ENCODE data around the gene CEP78. TPM values are rescaled to one million over a fixed set of nuclear protein-coding genes. Genes with fewer than 3 reads are reported as not detected.

Gene CEP78
- total and polyA plus RNA-seq, 2 donors from 2014 or later: 7.5 to 8.9 TPM

DNA sequence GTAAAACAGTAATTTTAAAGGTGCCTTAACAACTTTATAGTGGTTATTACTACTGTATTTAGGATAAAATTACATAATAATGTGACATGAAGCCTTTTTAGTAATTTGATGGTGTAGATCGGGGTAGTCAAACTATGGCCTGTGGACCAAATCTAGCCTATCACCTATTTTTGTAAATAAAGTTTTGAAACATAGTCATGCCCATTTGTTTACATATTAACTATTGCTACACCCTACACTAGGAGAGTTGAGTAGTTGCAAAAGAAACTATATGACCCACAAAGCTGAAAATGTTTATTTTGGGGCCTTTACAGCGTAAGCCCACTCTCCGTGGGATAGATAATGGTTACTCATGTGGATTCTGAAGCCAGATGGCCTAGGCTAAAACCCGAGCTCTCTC is 6.2 kb downstream of the CEP78 start:
- Histone ChIP-seq H3K9me3 (ENCODE audit: control insufficient read depth in 2 of 3, insufficient read depth in 1 of 3, low read length in 3 of 3) (no peaks in the 10 kb centered on the region), H3K9ac (ENCODE audit: low read length in 3 of 3) (no peak overlapping the region), H3K36me3 (ENCODE audit: control insufficient read depth in 2 of 3, insufficient read depth in 3 of 3, low read length in 3 of 3) (no peaks in the 10 kb centered on the region), H3K27ac (ENCODE audit: low read depth in 2 of 2, low read length in 2 of 2) (no peak overlapping the region), H3K4me3 (ENCODE audit: low read length in 3 of 3) (no peak overlapping the region), H3K27me3 (ENCODE audit: control insufficient read depth, insufficient read depth, low read length) (no peaks in the 10 kb centered on the region), H3K4me1 (ENCODE audit: control insufficient read depth in 2 of 3, insufficient read depth in 2 of 3, low read depth in 1 of 3, low read length in 3 of 3) (no peaks in the 10 kb centered on the region)
- FAIRE-seq (no peak), DNase-seq (no peak)
- TF ChIP-seq, protein P1, sequence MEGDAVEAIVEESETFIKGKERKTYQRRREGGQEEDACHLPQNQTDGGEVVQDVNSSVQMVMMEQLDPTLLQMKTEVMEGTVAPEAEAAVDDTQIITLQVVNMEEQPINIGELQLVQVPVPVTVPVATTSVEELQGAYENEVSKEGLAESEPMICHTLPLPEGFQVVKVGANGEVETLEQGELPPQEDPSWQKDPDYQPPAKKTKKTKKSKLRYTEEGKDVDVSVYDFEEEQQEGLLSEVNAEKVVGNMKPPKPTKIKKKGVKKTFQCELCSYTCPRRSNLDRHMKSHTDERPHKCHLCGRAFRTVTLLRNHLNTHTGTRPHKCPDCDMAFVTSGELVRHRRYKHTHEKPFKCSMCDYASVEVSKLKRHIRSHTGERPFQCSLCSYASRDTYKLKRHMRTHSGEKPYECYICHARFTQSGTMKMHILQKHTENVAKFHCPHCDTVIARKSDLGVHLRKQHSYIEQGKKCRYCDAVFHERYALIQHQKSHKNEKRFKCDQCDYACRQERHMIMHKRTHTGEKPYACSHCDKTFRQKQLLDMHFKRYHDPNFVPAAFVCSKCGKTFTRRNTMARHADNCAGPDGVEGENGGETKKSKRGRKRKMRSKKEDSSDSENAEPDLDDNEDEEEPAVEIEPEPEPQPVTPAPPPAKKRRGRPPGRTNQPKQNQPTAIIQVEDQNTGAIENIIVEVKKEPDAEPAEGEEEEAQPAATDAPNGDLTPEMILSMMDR (IDR thresholded peaks at IDR 0.05; ENCODE audit: borderline replicate concordance, extremely low read depth, insufficient read depth): no peak
- intact Hi-C loops (cut with DNase I): no loop called here

DNA sequence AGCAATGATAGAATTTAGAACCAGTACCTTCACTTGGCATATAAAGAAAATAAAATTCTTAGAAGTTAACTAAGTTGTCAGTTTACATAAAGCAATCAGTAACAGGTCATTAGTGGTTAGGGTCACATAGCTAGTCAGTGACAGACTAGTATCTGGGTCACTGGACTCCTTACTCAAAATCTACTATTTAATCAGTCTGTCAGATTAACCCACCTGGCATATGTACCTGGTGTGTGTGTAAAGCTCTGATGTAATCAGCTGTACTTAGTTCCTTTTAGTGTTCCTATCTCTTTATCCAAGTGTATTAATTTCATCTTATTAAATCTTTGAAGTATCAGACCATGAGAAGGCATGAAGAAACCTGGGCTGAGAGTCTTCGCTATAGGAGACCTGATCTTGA is 7.3 kb downstream of the CEP78 start:
- intact Hi-C loops (cut with DNase I): no loop called here
- no peaks in the 10 kb centered on the region for H3K9me3 ChIP-seq (ENCODE audit: control insufficient read depth in 2 of 3, insufficient read depth in 1 of 3, low read length in 3 of 3)
- DNase-seq (no peak), FAIRE-seq (no peak)
- no peaks in the 10 kb centered on the region for H3K27me3 ChIP-seq (ENCODE audit: control insufficient read depth, insufficient read depth, low read length)
- H3K27ac ChIP-seq (ENCODE audit: low read depth in 2 of 2, low read length in 2 of 2): no peak overlapping the region
- H3K9ac ChIP-seq (ENCODE audit: low read length in 3 of 3): no peak overlapping the region
- no peaks in the 10 kb centered on the region for H3K36me3 ChIP-seq (ENCODE audit: control insufficient read depth in 2 of 3, insufficient read depth in 3 of 3, low read length in 3 of 3)
- no peaks in the 10 kb centered on the region for H3K4me1 ChIP-seq (ENCODE audit: control insufficient read depth in 2 of 3, insufficient read depth in 2 of 3, low read depth in 1 of 3, low read length in 3 of 3)
- TF ChIP-seq, protein P1 (IDR thresholded peaks at IDR 0.05; ENCODE audit: borderline replicate concordance, extremely low read depth, insufficient read depth): no peak
- H3K4me3 ChIP-seq (ENCODE audit: low read length in 3 of 3): no peak overlapping the region

DNA sequence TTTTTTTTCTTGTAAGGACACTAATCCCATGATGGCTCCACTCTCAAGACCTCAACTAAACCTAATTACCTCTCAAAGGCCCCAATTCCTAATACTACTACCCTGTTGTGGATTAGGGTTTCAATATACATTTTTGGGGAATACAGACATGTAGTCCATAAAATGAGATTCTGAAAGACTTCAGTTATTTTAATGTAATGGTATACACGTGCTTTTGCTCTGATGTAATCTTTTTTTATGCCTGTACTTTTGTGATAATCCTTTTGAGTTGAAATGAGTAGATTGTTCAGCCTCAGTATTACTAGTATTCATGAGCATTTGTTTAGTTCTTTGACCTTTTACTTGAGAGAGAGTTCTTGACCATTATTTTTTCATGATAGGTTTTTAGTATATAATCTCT is 9.5 kb downstream of the CEP78 start:
- no peaks in the 10 kb centered on the region for H3K27me3 ChIP-seq (ENCODE audit: control insufficient read depth, insufficient read depth, low read length)
- H3K9ac ChIP-seq (ENCODE audit: low read length in 3 of 3): no peak overlapping the region
- no peak for DNase-seq
- intact Hi-C loops (cut with DNase I): no loop called here
- no peak overlapping the region for H3K4me3 ChIP-seq (ENCODE audit: low read length in 3 of 3)
- no peak for FAIRE-seq
- no peaks in the 10 kb centered on the region for H3K36me3 ChIP-seq (ENCODE audit: control insufficient read depth in 2 of 3, insufficient read depth in 3 of 3, low read length in 3 of 3)
- no peaks in the 10 kb centered on the region for H3K9me3 ChIP-seq (ENCODE audit: control insufficient read depth in 2 of 3, insufficient read depth in 1 of 3, low read length in 3 of 3)
- H3K27ac ChIP-seq (ENCODE audit: low read depth in 2 of 2, low read length in 2 of 2): no peak overlapping the region
- no peaks in the 10 kb centered on the region for H3K4me1 ChIP-seq (ENCODE audit: control insufficient read depth in 2 of 3, insufficient read depth in 2 of 3, low read depth in 1 of 3, low read length in 3 of 3)
- TF ChIP-seq, protein P1 (IDR thresholded peaks at IDR 0.05; ENCODE audit: borderline replicate concordance, extremely low read depth, insufficient read depth): no peak

DNA sequence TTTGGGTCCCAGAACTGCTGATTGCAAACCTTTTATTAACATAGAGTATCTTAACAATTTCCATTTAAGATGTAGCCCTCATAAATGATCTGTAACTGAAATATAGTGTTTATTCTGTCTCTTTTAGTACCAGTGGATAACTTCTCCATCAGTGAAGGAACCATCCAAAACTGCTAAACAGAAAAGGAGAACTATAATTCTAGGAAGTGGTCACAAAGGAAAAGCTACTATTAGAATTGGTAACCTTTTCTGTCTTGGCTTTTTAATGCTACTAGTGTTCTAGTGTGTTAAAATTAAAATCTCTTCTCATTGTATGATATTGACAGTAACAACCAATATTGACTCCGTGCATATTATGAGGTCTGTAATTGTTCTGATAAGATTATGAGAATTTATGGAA is 12.8 kb downstream of the CEP78 start:
- H3K4me3 ChIP-seq (ENCODE audit: low read length in 3 of 3): no peak overlapping the region
- FAIRE-seq: no peak
- H3K9me3 ChIP-seq (ENCODE audit: control insufficient read depth in 2 of 3, insufficient read depth in 1 of 3, low read length in 3 of 3): no peaks in the 10 kb centered on the region
- no peaks in the 10 kb centered on the region for H3K4me1 ChIP-seq (ENCODE audit: control insufficient read depth in 2 of 3, insufficient read depth in 2 of 3, low read depth in 1 of 3, low read length in 3 of 3)
- no peaks in the 10 kb centered on the region for H3K27me3 ChIP-seq (ENCODE audit: control insufficient read depth, insufficient read depth, low read length)
- TF ChIP-seq, protein P1 (IDR thresholded peaks at IDR 0.05; ENCODE audit: borderline replicate concordance, extremely low read depth, insufficient read depth): no peak
- intact Hi-C loops (cut with DNase I): no loop called here
- no peak for DNase-seq
- no peak overlapping the region for H3K9ac ChIP-seq (ENCODE audit: low read length in 3 of 3)
- H3K27ac ChIP-seq (ENCODE audit: low read depth in 2 of 2, low read length in 2 of 2): no peak overlapping the region
- no peaks in the 10 kb centered on the region for H3K36me3 ChIP-seq (ENCODE audit: control insufficient read depth in 2 of 3, insufficient read depth in 3 of 3, low read length in 3 of 3)

All from kidney (tissue), 14 donors.